ENCODE results near the gene ASIC4.

ASIC4 gene

GRCh38 chr2:219569041-219569440, 54.8 kb downstream of the ASIC4 start:
- DNase-seq (ENCODE audit: low read depth in 2 of 2) = no peak
- no peak for TF ChIP-seq CTCF (IDR thresholded peaks at IDR 0.05; ENCODE audit: low read depth, low read length)
- H3K4me3 ChIP-seq (replicated peaks in 1 of 2; ENCODE audit: low read depth in 2 of 2, low read length in 2 of 2) = no peak overlapping the region

- TF ChIP-seq CTCF (IDR thresholded peaks at IDR 0.05; ENCODE audit: low read depth, low read length) = no peak
- peak overlapping the region in 1 of 2 donors; percentile 49 for H3K4me3 ChIP-seq (replicated peaks in 1 of 2; ENCODE audit: low read depth in 2 of 2, low read length in 2 of 2)
- DNase-seq (ENCODE audit: low read depth in 2 of 2) = no peak
These were observed 55.4 kb downstream of the ASIC4 start for GRCh38 chr2:219569635-219570034.

- H3K4me3 ChIP-seq (replicated peaks in 1 of 2; ENCODE audit: low read depth in 2 of 2, low read length in 2 of 2) = peak overlapping the region; percentile 49 to 70
- TF ChIP-seq CTCF (IDR thresholded peaks at IDR 0.05; ENCODE audit: low read depth, low read length) = no peak
- DNase-seq (ENCODE audit: low read depth in 2 of 2) = peak; percentile 35 to 40
These were observed 56.1 kb downstream of the ASIC4 start for GRCh38 chr2:219570194-219570923.

- peak overlapping the region; percentile 58 to 70 for H3K4me3 ChIP-seq (replicated peaks in 1 of 2; ENCODE audit: low read depth in 2 of 2, low read length in 2 of 2)
- DNase-seq (ENCODE audit: low read depth in 2 of 2) = peak; percentile 31 to 40
- no peak for TF ChIP-seq CTCF (IDR thresholded peaks at IDR 0.05; ENCODE audit: low read depth, low read length)
These were observed 56.6 kb downstream of the ASIC4 start for GRCh38 chr2:219570924-219571310.

GRCh38 chr2:219571311-219572236, 57.3 kb downstream of the ASIC4 start, which contains the start of gene OBSL1:
TSS of gene OBSL1 (minus strand) at chr2:219571539. CDS start at chr2:219571232, 307 bp downstream.
- peak; percentile 58 to 91 for DNase-seq (ENCODE audit: low read depth in 2 of 2)
- peak within 1 kb of the TSS; percentile 58 to 70 for H3K4me3 ChIP-seq (replicated peaks in 1 of 2; ENCODE audit: low read depth in 2 of 2, low read length in 2 of 2)
- no peak for TF ChIP-seq CTCF (IDR thresholded peaks at IDR 0.05; ENCODE audit: low read depth, low read length)

- DNase-seq (ENCODE audit: low read depth in 2 of 2) = no peak
- TF ChIP-seq CTCF (IDR thresholded peaks at IDR 0.05; ENCODE audit: low read depth, low read length) = no peak
- H3K4me3 ChIP-seq (replicated peaks in 1 of 2; ENCODE audit: low read depth in 2 of 2, low read length in 2 of 2) = peak within 1 kb of the TSS; percentile 40 to 70
These were observed 58.1 kb downstream of the ASIC4 start, which contains the start of gene INHA for GRCh38 chr2:219572237-219573001. TSS of gene INHA (plus strand) at chr2:219572310. CDS start at chr2:219572375, 65 bp downstream.

All from cardiac fibroblast (primary cell).